Muscle layer of duodenum (tissue), 2 donors: ENCODE results near the gene ALKBH8.
A peak's percentile ranks its signal among the peaks of the same experiment; 100 is the strongest.
"Not testable (repeated sequence)": the region's sequence is repeated elsewhere in the genome, so short reads cannot be mapped to it uniquely, and the experiment has no call there.

ENCODE experiments used
- H3K27ac ChIP-seq: one replicate; pipeline ENCODE4 v1.7.0; 2013; ENCODE audit warnings: mild to moderate bottlenecking, low read length
- H3K27me3 ChIP-seq: one replicate; pipeline ENCODE4 v1.7.0; 2013; ENCODE audit warnings: low read depth, mild to moderate bottlenecking, control low read depth, low read length
- H3K36me3 ChIP-seq, 2 donors: one replicate each; pipeline ENCODE4 v1.7.0; 2013; ENCODE audit warnings: low read length in 2 of 2, control low read depth in 1 of 2, mild to moderate bottlenecking in 1 of 2; ENCODE audit not compliant: insufficient read depth in 2 of 2, control insufficient read depth in 1 of 2
- H3K4me1 ChIP-seq, 2 donors: one replicate each; pipeline ENCODE4 v1.7.0; 2013; ENCODE audit warnings: low read length in 2 of 2, mild to moderate bottlenecking in 2 of 2, control low read depth in 1 of 2, moderate library complexity in 1 of 2; ENCODE audit not compliant: insufficient read depth in 2 of 2, control insufficient read depth in 1 of 2
- H3K4me3 ChIP-seq, 2 donors: one replicate each; pipeline ENCODE4 v1.7.0; 2013; ENCODE audit warnings: low read length in 2 of 2, low read depth in 1 of 2, mild to moderate bottlenecking in 1 of 2
- H3K9me3 ChIP-seq, 2 donors: one replicate each; pipeline ENCODE4 v1.7.0; 2013; ENCODE audit warnings: low read length in 2 of 2, control low read depth in 1 of 2, mild to moderate bottlenecking in 1 of 2; ENCODE audit not compliant: control insufficient read depth in 1 of 2
- donor health status: healthy.

ALKBH8 gene

DNA sequence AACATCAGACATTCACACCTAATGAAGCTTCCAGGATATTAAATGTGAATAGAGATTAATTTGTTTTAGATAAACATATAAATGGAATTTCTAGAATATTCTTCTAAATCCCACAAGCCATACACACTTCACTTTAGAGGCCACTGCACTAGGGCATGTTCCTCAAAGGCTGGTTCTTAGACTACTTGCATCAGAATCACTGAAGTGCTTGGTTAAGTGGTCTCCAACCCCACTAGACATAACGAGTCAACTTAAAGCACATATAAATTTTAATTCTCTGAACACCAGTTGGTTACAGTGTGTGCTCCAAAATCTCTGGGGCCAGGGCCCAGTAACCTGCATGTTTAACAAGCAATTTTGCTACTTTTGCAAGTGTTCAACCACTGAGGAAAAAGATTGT, 7.9 kb upstream of the ALKBH8 start:
- Histone ChIP-seq H3K9me3 (no peaks in the 10 kb centered on the region), H3K27me3 (no peaks in the 10 kb centered on the region), H3K27ac (no peak overlapping the region), H3K4me1 (no peaks in the 10 kb centered on the region), H3K4me3 (no peak overlapping the region), H3K36me3 (no peaks in the 10 kb centered on the region)

DNA sequence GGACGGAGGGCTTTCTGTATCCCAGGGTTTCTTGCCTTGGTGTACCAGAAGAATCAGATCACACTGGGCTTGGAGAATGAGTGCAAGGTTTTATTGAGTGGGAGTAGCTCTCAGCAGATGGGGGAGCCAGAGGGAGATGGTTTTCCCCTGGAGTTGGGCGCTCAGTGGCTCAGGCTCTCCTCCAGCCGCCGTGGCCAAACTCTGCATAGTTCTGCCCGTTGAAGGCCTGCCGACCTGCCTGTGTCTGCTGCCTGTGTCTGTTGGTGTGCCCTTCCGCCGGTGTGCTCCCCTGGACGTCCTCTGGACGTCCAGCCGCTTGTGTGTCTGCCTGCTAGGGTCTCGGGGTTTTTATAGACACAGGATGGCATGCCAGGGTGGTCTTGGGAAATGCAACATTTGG, 4.5 kb upstream of the ALKBH8 start:
- Histone ChIP-seq H3K4me3 (no peak overlapping the region), H3K27ac (no peak overlapping the region), H3K27me3 (no peaks in the 10 kb centered on the region), H3K4me1 (peaks cover 0 to 6% of the 10 kb centered on the region in 2 donors), H3K36me3 (no peaks in the 10 kb centered on the region), H3K9me3 (no peaks in the 10 kb centered on the region)

DNA sequence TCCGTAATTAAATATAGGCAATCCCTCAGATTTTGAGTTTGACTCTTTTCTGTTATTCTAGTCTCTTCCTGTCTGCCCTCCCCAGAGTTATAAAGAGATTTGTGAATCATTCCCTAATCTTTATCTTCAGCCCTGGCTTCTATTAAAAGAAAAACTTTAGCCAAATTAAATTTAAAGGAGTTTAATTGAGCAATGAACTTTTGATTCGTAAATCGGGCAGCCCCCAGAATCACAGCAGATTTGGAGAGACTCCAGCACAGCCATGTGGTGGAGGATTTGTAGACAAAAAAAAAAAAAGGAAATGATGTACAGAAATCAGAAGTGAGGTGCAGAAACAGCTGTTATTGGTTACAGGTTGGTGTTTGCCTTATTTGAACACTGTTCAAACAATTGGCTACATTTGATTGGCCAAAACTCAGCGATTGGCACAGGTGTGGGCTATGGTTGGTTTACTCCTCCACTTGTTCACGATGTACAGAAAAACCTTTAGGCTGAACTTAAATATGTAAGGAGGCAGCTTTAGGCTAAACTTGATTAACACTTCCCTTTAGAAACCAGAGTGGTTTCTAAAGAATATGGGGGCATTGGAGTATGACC, 2.3 kb upstream of the ALKBH8 start:
- no peaks in the 10 kb centered on the region for H3K27me3 ChIP-seq
- no peak overlapping the region for H3K27ac ChIP-seq
- H3K9me3 ChIP-seq, result no peaks in the 10 kb centered on the region
- no peaks in the 10 kb centered on the region for H3K36me3 ChIP-seq
- peaks cover 8 to 22% of the 10 kb centered on the region in 2 donors for H3K4me1 ChIP-seq
- H3K4me3 ChIP-seq, result no peak overlapping the region

DNA sequence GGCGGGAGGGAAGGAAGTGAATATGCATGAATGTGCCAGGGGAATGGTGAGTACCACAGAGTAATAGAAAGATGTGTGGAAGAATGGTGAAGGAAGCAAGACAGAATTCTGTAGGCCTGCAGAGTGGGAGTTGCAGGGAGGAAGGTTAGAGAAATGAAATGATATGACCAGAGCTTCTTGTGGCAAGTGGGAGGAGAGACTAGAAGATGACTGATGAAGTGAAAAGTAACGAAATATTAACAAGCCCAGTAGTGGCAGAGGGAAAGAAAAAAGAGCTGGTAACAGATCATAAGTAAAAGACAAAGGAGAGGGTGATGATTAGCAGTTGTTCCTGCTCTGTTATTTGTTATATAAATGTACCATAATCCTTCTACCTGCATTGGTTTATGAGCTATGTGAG, 1.0 kb upstream of the ALKBH8 start:
- H3K9me3 ChIP-seq, result no peaks in the 10 kb centered on the region
- peaks cover 8 to 22% of the 10 kb centered on the region in 2 donors for H3K4me1 ChIP-seq
- peak overlapping the region in 1 of 2 donors; percentile 95 for H3K4me3 ChIP-seq
- no peaks in the 10 kb centered on the region for H3K27me3 ChIP-seq
- no peaks in the 10 kb centered on the region for H3K36me3 ChIP-seq
- H3K27ac ChIP-seq, result no peak overlapping the region

DNA sequence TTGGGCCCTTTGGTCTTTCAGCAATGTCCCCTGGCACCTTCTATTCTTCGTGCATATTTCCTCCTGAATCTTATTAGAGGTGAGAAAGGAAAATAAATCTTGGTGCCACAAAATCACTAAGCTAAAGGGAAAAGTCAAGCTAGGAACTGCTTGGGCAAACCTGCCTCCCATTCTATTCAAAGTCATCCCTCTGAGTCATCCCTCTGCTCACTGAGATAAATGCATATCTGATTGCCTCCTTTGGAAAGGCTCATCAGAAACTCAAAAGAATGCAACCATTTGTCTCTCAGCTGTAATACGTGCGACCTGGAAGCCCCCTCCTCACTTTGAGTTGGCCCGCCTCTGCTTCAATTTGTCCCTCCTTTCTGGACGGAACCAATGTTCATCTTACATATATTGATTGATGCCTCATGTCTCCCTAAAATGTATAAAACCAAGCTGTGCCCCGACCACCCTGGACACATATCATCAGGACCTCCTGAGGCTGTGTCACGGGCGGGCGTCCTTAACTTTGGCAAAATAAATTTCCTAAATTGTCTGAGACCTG, 493 bp upstream of the ALKBH8 start:
- Histone ChIP-seq H3K4me3 (peak overlapping the region; percentile 94 to 95), H3K4me1 (peaks cover 8 to 22% of the 10 kb centered on the region in 2 donors), H3K27ac (peak overlapping the region; percentile 83)
- H3K36me3 ChIP-seq, H3K9me3 ChIP-seq, H3K27me3 ChIP-seq: not testable (repeated sequence)

DNA sequence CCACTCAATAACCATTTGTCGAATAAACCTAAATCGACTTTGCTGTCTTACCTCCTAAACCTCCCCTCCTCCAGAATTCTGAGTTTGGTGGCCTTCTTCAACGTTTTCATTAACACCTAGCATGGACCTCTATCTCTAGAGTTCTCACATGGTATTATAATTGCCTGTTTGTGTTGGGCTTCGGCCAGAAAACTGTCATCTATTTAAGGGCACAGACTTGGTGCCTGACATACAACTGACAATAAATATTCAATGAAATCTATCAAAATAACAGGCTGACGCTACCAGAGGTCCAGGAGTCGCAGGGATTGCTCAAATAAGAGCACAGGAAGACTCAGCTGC, 687 bp downstream of the ALKBH8 start:
- H3K9me3 ChIP-seq, result no peaks in the 10 kb centered on the region
- H3K4me1 ChIP-seq, result peaks cover 8 to 22% of the 10 kb centered on the region in 2 donors
- no peaks in the 10 kb centered on the region for H3K27me3 ChIP-seq
- H3K36me3 ChIP-seq, result no peaks in the 10 kb centered on the region
- H3K27ac ChIP-seq, result peak overlapping the region; percentile 83
- H3K4me3 ChIP-seq, result peak overlapping the region; percentile 94 to 95

GRCh38 chr11:107563702-107564101, 1.8 kb downstream of the ALKBH8 start:
- Histone ChIP-seq H3K27ac (no peak overlapping the region), H3K27me3 (no peaks in the 10 kb centered on the region), H3K4me1 (peaks cover 8 to 22% of the 10 kb centered on the region in 2 donors), H3K9me3 (no peaks in the 10 kb centered on the region), H3K4me3 (peak overlapping the region in 1 of 2 donors; percentile 23), H3K36me3 (peaks cover 3 to 10% of the 10 kb centered on the region in 2 donors)

DNA sequence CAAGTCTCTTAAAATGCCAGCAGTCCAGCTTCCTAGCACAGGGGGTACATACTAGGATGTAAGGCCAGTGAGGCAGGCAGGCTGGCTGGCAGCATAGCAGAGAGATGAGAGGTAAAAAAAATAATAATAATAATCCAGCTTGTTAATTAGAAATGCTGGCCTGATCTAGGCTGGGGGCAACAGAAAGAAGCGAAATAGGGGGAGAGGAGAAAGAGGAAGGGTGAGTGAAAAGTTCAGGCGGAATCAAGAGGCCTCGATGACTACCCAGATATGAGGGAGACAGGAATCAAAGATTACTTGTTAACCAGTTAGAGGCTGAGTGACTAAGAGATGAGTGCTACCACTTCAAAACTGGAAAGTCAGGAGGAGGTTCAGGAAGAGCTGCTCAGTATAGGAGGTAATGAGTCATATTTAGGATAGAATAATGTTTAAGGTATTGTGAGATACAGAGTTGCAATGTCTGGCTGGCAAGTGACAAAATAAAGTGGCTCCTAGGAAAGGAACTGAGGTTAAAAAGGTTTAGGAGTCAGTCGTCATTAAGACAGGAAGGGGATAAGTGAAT, 2.8 kb downstream of the ALKBH8 start:
- Histone ChIP-seq H3K27ac (no peak overlapping the region), H3K36me3 (peaks cover 8 to 10% of the 10 kb centered on the region in 2 donors), H3K27me3 (no peaks in the 10 kb centered on the region), H3K4me3 (no peak overlapping the region), H3K4me1 (peaks cover 8 to 22% of the 10 kb centered on the region in 2 donors), H3K9me3 (no peaks in the 10 kb centered on the region)

DNA sequence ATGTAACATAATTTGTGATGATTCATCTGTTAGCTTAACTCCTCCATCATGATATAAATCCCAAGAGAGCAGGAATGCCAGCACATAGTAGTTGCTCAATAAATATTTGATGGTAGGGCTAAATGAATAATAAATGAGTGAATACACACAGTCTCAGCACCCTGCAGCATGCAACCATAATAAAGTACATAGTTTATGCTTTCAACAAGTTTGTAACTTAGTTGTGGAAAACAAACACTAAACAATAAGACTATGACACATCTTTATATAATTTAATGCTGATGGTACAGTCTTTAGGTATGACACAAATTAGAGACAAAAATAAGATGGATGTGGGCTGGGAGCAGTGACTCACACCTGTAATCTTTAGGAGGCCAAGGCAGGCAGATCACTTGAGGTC, 3.8 kb downstream of the ALKBH8 start:
- Histone ChIP-seq H3K36me3 (peaks cover 9 to 10% of the 10 kb centered on the region in 2 donors), H3K9me3 (no peaks in the 10 kb centered on the region), H3K4me3 (no peak overlapping the region), H3K27ac (no peak overlapping the region), H3K4me1 (peaks cover 8 to 22% of the 10 kb centered on the region in 2 donors), H3K27me3 (no peaks in the 10 kb centered on the region)

GRCh38 chr11:107550304-107550703, 15.2 kb downstream of the ALKBH8 start:
- Histone ChIP-seq H3K36me3 (peaks cover 30 to 42% of the 10 kb centered on the region in 2 donors), H3K9me3 (no peaks in the 10 kb centered on the region), H3K4me3 (no peak overlapping the region), H3K4me1 (no peaks in the 10 kb centered on the region), H3K27me3 (no peaks in the 10 kb centered on the region), H3K27ac (no peak overlapping the region)

DNA sequence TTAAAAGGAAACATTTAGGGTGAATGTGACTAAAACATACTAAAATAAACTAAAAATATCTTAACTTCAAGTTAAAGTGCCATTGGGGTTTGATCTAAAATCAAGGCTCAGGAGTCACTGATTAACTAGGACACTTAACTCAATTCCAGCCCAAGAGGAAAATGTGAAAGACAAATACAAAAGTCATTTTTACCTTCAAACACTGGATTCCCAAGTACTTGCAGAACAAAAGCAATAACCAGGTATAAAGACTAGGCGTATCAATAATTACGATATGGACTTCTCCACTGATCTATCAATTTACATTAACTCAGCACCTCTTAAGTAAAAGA, 15.6 kb downstream of the ALKBH8 start:
- Histone ChIP-seq H3K9me3 (no peaks in the 10 kb centered on the region), H3K4me3 (no peak overlapping the region), H3K4me1 (no peaks in the 10 kb centered on the region), H3K36me3 (peaks cover 30 to 42% of the 10 kb centered on the region in 2 donors), H3K27me3 (no peaks in the 10 kb centered on the region), H3K27ac (no peak overlapping the region)
